HCT116 (cell line): Measurements from ENCODE around the gene NSD2. TPM values are rescaled to one million over a fixed set of nuclear protein-coding genes. Genes with fewer than 3 reads are reported as not detected.

Experiments used
- ATAC-seq: fragments of 200-7000 bp; cut with Tn5 transposase; 2 replicates; pipeline ENCODE4 v1.9.1; 2020; ENCODE audit warnings: mild to moderate bottlenecking, moderate library complexity
- BruUV-seq: library from RNA; stranded (reverse); fragments of 400-500 nt; replicated peaks from 2 replicates; lab custom pipeline; 2021; lab: Mats Ljungman, UMichigan
- CTCF ChIA-PET: fragments of 300-600 bp; sonication (Branson Sonifier 250); formaldehyde crosslinking; loops from one replicate; lab custom pipeline; 2021; ENCODE audit warnings: antibody characterized with exemption; lab: Charles Lee
- POLR2A ChIA-PET: fragments of 300-600, 350-600 bp; sonication (Branson Sonifier 250); formaldehyde crosslinking; loops from one replicate; lab custom pipeline; 2021; ENCODE audit warnings: antibody characterized with exemption; lab: Charles Lee
- RAD21 ChIA-PET, 2 experiments: fragments of 300-600 bp; sonication (Branson Sonifier 250); formaldehyde crosslinking; loops; one replicate each; lab custom pipeline; 2023; ENCODE audit warnings: low total read pairs in 2 of 2; ENCODE audit not compliant: uncharacterized antibody in 2 of 2, unreplicated experiment in 2 of 2, low non-redundant PET in 1 of 2; lab: Charles Lee
- DNase-seq: peaks from one replicate; pipeline ENCODE4 v3.0.0-alpha.2; 2010; ENCODE audit warnings: low read depth, low spot score
- H2AFZ ChIP-seq: fragments of 200-600 bp; shearing (Covaris generic), sonication (generic); 2 replicates; pipeline ENCODE4 v1.6.1; 2017; ENCODE audit warnings: low read depth, mixed run types, mixed read lengths, antibody characterized with exemption, low read length; ENCODE audit not compliant: poor library complexity, severe bottlenecking
- H3K27ac ChIP-seq: 2 replicates; pipeline ENCODE4 v1.5.1; 2012; ENCODE audit warnings: low read depth, low read length
- H3K27me3 ChIP-seq: fragments of 200-600 bp; sonication (generic); 2 replicates; pipeline ENCODE4 v1.6.1; 2016; ENCODE audit warnings: mixed run types, low read length, mixed read lengths; ENCODE audit not compliant: insufficient read depth
- H3K36me3 ChIP-seq, 2 experiments: fragments of 200-500 bp in 1 of 2; fragments of 200-600 bp in 1 of 2; sonication (Bioruptor generic) in 1 of 2; sonication (generic) in 1 of 2; 2 replicates each; pipeline versions ENCODE4 v1.5.1 to v1.6.1; 2014 to 2016; ENCODE audit warnings: low read length in 2 of 2, inconsistent platforms in 1 of 2, mixed read lengths in 1 of 2, mixed run types in 1 of 2; ENCODE audit not compliant: insufficient read depth in 2 of 2, control insufficient read depth in 1 of 2
- H3K4me1 ChIP-seq, 2 experiments: fragments of 200-600 bp in 1 of 2; sonication (generic) in 1 of 2; 2 replicates each; pipeline versions ENCODE4 v1.5.1 to v1.6.1; 2012 to 2017; ENCODE audit warnings: low read length in 2 of 2, inconsistent platforms in 1 of 2, mild to moderate bottlenecking in 1 of 2, mixed read lengths in 1 of 2, mixed run types in 1 of 2, moderate library complexity in 1 of 2; ENCODE audit not compliant: insufficient read depth in 2 of 2, control insufficient read depth in 1 of 2
- H3K4me2 ChIP-seq: fragments of 200-600 bp; sonication (generic); 2 replicates; pipeline ENCODE4 v1.6.1; 2017; ENCODE audit warnings: mixed run types, low read length, mixed read lengths
- H3K4me3 ChIP-seq, 2 experiments: fragments of 200-600 bp in 1 of 2; sonication (generic) in 1 of 2; replicated peaks in 1 of 2; 2 replicates each; pipeline ENCODE4 v1.5.1; 2011 to 2016; ENCODE audit warnings: low read length in 2 of 2, control low read depth in 1 of 2, low read depth in 1 of 2, mild to moderate bottlenecking in 1 of 2, mixed read lengths in 1 of 2, mixed run types in 1 of 2
- H3K79me2 ChIP-seq: fragments of 200-600 bp; sonication (generic); 2 replicates; pipeline ENCODE4 v1.6.1; 2017; ENCODE audit warnings: mild to moderate bottlenecking, mixed run types, low read length, moderate library complexity, mixed read lengths; ENCODE audit not compliant: insufficient read depth
- H3K9ac ChIP-seq: fragments of 200-600 bp; sonication (generic); 2 replicates; pipeline ENCODE4 v1.6.1; 2016; ENCODE audit warnings: low read length, mixed read lengths
- H3K9me2 ChIP-seq: fragments of 200-600 bp; sonication (generic), shearing (Covaris generic); 2 replicates; pipeline ENCODE4 v1.6.1; 2017; ENCODE audit warnings: mixed run types, mild to moderate bottlenecking, moderate library complexity; ENCODE audit not compliant: insufficient read depth
- H3K9me3 ChIP-seq, 2 experiments: fragments of 200-500 bp in 1 of 2; fragments of 200-600 bp in 1 of 2; sonication (Bioruptor generic) in 1 of 2; sonication (generic) in 1 of 2; 2 replicates each; pipeline ENCODE4 v1.6.1; 2014 to 2017; ENCODE audit warnings: low read length in 2 of 2, mixed read lengths in 2 of 2, inconsistent platforms in 1 of 2, low read depth in 1 of 2, mild to moderate bottlenecking in 1 of 2, mixed run types in 1 of 2, moderate library complexity in 1 of 2; ENCODE audit not compliant: control insufficient read depth in 1 of 2, insufficient read depth in 1 of 2
- H4K20me1 ChIP-seq: fragments of 200-600 bp; sonication (generic), shearing (Covaris generic); 2 replicates; pipeline ENCODE4 v1.6.1; 2017; ENCODE audit warnings: mixed run types, mild to moderate bottlenecking, moderate library complexity; ENCODE audit not compliant: insufficient read depth
- CBX3 ChIP-seq: IDR thresholded peaks from 2 replicates; pipeline ENCODE4 v1.6.1; 2012; ENCODE audit warnings: low read depth
- CEBPB ChIP-seq: IDR thresholded peaks from 2 replicates; pipeline ENCODE4 v1.6.1; 2012; ENCODE audit warnings: low read depth
- EGR1 ChIP-seq: IDR thresholded peaks from 2 replicates; pipeline ENCODE4 v1.6.1; 2012; ENCODE audit warnings: low read depth
- ELF1 ChIP-seq: IDR thresholded peaks from 2 replicates; pipeline ENCODE4 v1.6.1; 2012; ENCODE audit warnings: low read depth, borderline replicate concordance
- EZH2 ChIP-seq: fragments of 200-600 bp; sonication (generic); IDR thresholded peaks from 2 replicates; pipeline ENCODE4 v1.6.1; 2017; ENCODE audit warnings: antibody characterized with exemption, mixed run types
- JUND ChIP-seq: IDR thresholded peaks from 2 replicates; pipeline ENCODE4 v1.6.1; 2012
- RAD21 ChIP-seq: IDR thresholded peaks from 2 replicates; pipeline ENCODE4 v1.6.1; 2012; ENCODE audit warnings: low read depth, mild to moderate bottlenecking
- SIN3A ChIP-seq: IDR thresholded peaks from 2 replicates; pipeline ENCODE4 v1.6.1; 2012; ENCODE audit warnings: low read depth
- SP1 ChIP-seq: IDR thresholded peaks from 2 replicates; pipeline ENCODE4 v1.6.1; 2012; ENCODE audit warnings: low read depth
- TCF7L2 ChIP-seq: IDR thresholded peaks from 2 replicates; pipeline ENCODE4 v1.7.0; 2011; ENCODE audit warnings: borderline replicate concordance, inconsistent platforms; ENCODE audit not compliant: insufficient read depth, insufficient read length; ENCODE audit errors: extremely low read depth
- ZNF274 ChIP-seq: fragments of 200-500 bp; sonication (Bioruptor generic); IDR thresholded peaks from 2 replicates; pipeline ENCODE4 v1.6.1; 2014; ENCODE audit warnings: mild to moderate bottlenecking, low read depth, low read length, inconsistent platforms
- intact Hi-C: fragments of 100-400 bp; cut with micrococcal nuclease; formaldehyde crosslinking; loops from 2 replicates; pipeline ENCODE4 v1.10.0; 2022
- total RNA-seq: library from RNA; stranded (reverse); gene quantifications from one replicate; pipeline ENCODE4 v1.2.1, GENCODE V29; 2021; ENCODE audit not compliant: unreplicated experiment
- TF ChIP-seq, protein P1 (sequence below): IDR thresholded peaks from 2 replicates; pipeline ENCODE4 v1.6.1; 2012; ENCODE audit warnings: low read depth
- TF ChIP-seq, protein P2 (sequence below): IDR thresholded peaks from 2 replicates; pipeline ENCODE4 v1.6.1; 2012
- TF ChIP-seq, protein P3 (sequence below): IDR thresholded peaks from 2 replicates; pipeline ENCODE4 v1.6.1; 2012
- TF ChIP-seq, protein P4 (sequence below): IDR thresholded peaks from 2 replicates; pipeline ENCODE4 v1.6.1; 2011; ENCODE audit warnings: mild to moderate bottlenecking, low read length, moderate library complexity; ENCODE audit not compliant: insufficient replicate concordance; ENCODE audit errors: extremely low read depth

Gene NSD2
- total RNA-seq, 1 experiment from 2014 or later, result 145 TPM

DNA sequence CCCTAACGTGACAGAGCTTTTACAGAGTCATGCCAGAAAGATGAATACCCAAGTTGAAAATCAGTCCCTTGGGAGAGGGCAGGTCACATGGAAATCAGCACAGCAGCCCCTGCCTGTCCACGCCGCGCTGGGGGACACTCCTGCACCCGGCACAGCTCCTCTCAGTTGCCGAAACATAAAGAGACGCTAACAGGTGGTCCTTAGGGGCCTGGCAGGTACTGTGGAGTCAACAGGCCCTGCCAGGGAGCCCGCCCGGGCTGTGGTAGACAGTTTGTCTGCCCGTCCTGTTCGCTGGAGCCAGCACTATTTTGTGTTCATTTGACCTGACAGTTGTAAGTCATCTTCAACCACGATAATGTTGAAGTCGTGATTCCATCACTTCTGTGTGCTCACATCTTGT, 107.0 kb downstream of the NSD2 start:
- Histone ChIP-seq H3K27me3 (no peaks in the 10 kb centered on the region), H3K4me1 (peaks cover 4 to 19% of the 10 kb centered on the region in 2 experiments; a peak in 2 of 4 replicates), H3K4me3 (no peak overlapping the region), H4K20me1 (peaks cover 8% of the 10 kb centered on the region; the same call in 1 of the 2 replicates), H2AFZ (no peak overlapping the region), H3K9me3 (no peaks in the 10 kb centered on the region), H3K27ac (no peak overlapping the region), H3K9ac (no peak overlapping the region), H3K36me3 (peaks cover 46 to 72% of the 10 kb centered on the region in 2 experiments), H3K4me2 (no peak overlapping the region), H3K79me2 (peaks cover 30% of the 10 kb centered on the region), H3K9me2 (no peaks in the 10 kb centered on the region)
- no peak for ATAC-seq
- TF ChIP-seq ZNF274, result no peak
- TF ChIP-seq TCF7L2, result no peak
- TF ChIP-seq, protein P1, sequence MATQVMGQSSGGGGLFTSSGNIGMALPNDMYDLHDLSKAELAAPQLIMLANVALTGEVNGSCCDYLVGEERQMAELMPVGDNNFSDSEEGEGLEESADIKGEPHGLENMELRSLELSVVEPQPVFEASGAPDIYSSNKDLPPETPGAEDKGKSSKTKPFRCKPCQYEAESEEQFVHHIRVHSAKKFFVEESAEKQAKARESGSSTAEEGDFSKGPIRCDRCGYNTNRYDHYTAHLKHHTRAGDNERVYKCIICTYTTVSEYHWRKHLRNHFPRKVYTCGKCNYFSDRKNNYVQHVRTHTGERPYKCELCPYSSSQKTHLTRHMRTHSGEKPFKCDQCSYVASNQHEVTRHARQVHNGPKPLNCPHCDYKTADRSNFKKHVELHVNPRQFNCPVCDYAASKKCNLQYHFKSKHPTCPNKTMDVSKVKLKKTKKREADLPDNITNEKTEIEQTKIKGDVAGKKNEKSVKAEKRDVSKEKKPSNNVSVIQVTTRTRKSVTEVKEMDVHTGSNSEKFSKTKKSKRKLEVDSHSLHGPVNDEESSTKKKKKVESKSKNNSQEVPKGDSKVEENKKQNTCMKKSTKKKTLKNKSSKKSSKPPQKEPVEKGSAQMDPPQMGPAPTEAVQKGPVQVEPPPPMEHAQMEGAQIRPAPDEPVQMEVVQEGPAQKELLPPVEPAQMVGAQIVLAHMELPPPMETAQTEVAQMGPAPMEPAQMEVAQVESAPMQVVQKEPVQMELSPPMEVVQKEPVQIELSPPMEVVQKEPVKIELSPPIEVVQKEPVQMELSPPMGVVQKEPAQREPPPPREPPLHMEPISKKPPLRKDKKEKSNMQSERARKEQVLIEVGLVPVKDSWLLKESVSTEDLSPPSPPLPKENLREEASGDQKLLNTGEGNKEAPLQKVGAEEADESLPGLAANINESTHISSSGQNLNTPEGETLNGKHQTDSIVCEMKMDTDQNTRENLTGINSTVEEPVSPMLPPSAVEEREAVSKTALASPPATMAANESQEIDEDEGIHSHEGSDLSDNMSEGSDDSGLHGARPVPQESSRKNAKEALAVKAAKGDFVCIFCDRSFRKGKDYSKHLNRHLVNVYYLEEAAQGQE, result no peak
- TF ChIP-seq, protein P2, sequence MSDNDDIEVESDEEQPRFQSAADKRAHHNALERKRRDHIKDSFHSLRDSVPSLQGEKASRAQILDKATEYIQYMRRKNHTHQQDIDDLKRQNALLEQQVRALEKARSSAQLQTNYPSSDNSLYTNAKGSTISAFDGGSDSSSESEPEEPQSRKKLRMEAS, result no peak
- no peak for TF ChIP-seq EZH2
- TF ChIP-seq CBX3, result no peak
- TF ChIP-seq ELF1, result no peak
- TF ChIP-seq SIN3A, result no peak
- TF ChIP-seq SP1, result no peak
- no peak for TF ChIP-seq JUND
- TF ChIP-seq, protein P3, sequence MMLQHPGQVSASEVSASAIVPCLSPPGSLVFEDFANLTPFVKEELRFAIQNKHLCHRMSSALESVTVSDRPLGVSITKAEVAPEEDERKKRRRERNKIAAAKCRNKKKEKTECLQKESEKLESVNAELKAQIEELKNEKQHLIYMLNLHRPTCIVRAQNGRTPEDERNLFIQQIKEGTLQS, result no peak
- TF ChIP-seq RAD21, result no peak
- TF ChIP-seq, protein P4, sequence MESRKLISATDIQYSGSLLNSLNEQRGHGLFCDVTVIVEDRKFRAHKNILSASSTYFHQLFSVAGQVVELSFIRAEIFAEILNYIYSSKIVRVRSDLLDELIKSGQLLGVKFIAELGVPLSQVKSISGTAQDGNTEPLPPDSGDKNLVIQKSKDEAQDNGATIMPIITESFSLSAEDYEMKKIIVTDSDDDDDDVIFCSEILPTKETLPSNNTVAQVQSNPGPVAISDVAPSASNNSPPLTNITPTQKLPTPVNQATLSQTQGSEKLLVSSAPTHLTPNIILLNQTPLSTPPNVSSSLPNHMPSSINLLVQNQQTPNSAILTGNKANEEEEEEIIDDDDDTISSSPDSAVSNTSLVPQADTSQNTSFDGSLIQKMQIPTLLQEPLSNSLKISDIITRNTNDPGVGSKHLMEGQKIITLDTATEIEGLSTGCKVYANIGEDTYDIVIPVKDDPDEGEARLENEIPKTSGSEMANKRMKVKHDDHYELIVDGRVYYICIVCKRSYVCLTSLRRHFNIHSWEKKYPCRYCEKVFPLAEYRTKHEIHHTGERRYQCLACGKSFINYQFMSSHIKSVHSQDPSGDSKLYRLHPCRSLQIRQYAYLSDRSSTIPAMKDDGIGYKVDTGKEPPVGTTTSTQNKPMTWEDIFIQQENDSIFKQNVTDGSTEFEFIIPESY, result no peak
- no peak for TF ChIP-seq CEBPB
- TF ChIP-seq EGR1, result no peak
- ChIA-PET POLR2A (no interaction called here), CTCF (no interaction called here), RAD21 (no interaction called here)
- intact Hi-C loops, result no loop called here
- DNase-seq, result no peak
- no TSS peak for BruUV-seq
